Mesothelial cell of epicardium (in vitro differentiated cells): ENCODE measurements around the gene SDHAF1. TPM values are rescaled to one million over a fixed set of nuclear protein-coding genes. Genes with fewer than 3 reads are reported as not detected.

ENCODE experiments used
- DNase-seq, 2 experiments: peaks; one replicate each; pipeline ENCODE4 v3.0.0; 2021; ENCODE audit warnings: low spot score in 2 of 2; ENCODE audit not compliant: unreplicated experiment in 2 of 2
- H3K27ac Mint-ChIP-seq: 2 replicates; pipeline ENCODE4 v1.8.0; 2021; ENCODE audit warnings: mixed read lengths
- H3K27me3 Mint-ChIP-seq: 2 replicates; pipeline ENCODE4 v1.8.0; 2021; ENCODE audit warnings: low read depth, mixed read lengths
- H3K36me3 Mint-ChIP-seq: 2 replicates; pipeline ENCODE4 v1.8.0; 2021; ENCODE audit warnings: mixed read lengths
- H3K4me1 Mint-ChIP-seq: 2 replicates; pipeline ENCODE4 v1.8.0; 2021; ENCODE audit warnings: mixed read lengths
- H3K4me3 Mint-ChIP-seq: 2 replicates; pipeline ENCODE4 v1.8.0; 2021; ENCODE audit warnings: mild to moderate bottlenecking, moderate library complexity, mixed read lengths
- H3K9me3 Mint-ChIP-seq: 2 replicates; pipeline ENCODE4 v1.8.0; 2021; ENCODE audit warnings: mixed read lengths
- total RNA-seq: library from RNA; stranded (reverse); gene quantifications from 3 replicates; pipeline ENCODE4 v1.2.1, GENCODE V29; 2021
- TF ChIP-seq, protein P1 (sequence below): fragments of 200-600 bp; sonication (generic); IDR thresholded peaks from one replicate; pipeline ENCODE4 v1.5.0; 2021; ENCODE audit warnings: antibody characterized with exemption; ENCODE audit not compliant: unreplicated experiment

SDHAF1 gene
- total RNA-seq, 1 donor from 2014 or later = 12.4 TPM

DNA sequence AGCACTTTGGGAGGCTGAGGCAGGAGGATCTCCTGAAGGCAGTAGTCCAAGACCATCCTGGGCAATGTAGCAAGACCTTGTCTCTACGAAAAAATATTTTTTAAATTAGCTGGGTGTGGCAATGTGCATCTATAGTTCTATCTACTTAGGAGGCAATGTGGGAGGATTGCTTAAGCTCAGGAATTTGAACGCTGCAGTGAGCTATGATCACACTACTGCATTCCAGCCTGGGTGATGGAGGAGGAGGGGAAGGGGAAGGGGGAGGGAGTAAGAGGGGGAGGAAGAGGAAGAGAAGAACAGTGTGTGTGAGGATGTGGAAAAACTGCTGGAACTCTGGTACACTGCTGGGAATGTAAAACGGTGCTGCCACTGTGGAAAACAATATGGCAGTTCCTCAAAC is 46.8 kb downstream of the SDHAF1 start:
- H3K9me3 Mint-ChIP-seq = peaks cover 6% of the 10 kb centered on the region
- peaks cover 20% of the 10 kb centered on the region for H3K4me1 Mint-ChIP-seq
- no peak for DNase-seq
- no peak overlapping the region for H3K4me3 Mint-ChIP-seq
- peaks cover 15% of the 10 kb centered on the region for H3K36me3 Mint-ChIP-seq
- H3K27ac Mint-ChIP-seq = peak overlapping the region; percentile 90
- TF ChIP-seq, protein P1, sequence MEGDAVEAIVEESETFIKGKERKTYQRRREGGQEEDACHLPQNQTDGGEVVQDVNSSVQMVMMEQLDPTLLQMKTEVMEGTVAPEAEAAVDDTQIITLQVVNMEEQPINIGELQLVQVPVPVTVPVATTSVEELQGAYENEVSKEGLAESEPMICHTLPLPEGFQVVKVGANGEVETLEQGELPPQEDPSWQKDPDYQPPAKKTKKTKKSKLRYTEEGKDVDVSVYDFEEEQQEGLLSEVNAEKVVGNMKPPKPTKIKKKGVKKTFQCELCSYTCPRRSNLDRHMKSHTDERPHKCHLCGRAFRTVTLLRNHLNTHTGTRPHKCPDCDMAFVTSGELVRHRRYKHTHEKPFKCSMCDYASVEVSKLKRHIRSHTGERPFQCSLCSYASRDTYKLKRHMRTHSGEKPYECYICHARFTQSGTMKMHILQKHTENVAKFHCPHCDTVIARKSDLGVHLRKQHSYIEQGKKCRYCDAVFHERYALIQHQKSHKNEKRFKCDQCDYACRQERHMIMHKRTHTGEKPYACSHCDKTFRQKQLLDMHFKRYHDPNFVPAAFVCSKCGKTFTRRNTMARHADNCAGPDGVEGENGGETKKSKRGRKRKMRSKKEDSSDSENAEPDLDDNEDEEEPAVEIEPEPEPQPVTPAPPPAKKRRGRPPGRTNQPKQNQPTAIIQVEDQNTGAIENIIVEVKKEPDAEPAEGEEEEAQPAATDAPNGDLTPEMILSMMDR = no peak
- no peaks in the 10 kb centered on the region for H3K27me3 Mint-ChIP-seq

DNA sequence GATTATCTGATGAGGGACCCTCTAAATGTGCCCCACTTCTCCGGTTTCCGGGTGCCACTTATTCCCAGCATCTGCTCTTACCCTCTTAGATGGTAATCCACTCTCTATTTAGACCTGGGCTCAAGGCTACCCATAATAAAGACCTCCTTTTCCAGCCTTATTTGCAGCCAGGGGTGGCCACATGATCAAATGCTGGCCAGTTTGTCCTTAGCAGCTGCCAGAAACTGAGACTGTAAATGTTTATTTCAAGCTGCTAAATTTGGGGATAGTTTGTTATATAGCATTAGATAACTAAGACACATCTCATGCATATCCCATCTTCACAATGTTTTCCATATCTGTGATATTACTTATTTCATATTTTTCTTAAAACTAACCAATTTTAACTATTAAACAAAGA is 49.0 kb downstream of the SDHAF1 start:
- Mint-ChIP-seq H3K4me3 (no peak overlapping the region), H3K9me3 (peaks cover 6% of the 10 kb centered on the region), H3K36me3 (peaks cover 16% of the 10 kb centered on the region), H3K27ac (no peak overlapping the region), H3K4me1 (peaks cover 20% of the 10 kb centered on the region), H3K27me3 (no peaks in the 10 kb centered on the region)
- TF ChIP-seq, protein P1 = no peak
- no peak for DNase-seq

Other genes with a start within 250 kb of the SDHAF1 start
- 39.4 to 42.5 TPM (median 42.4 TPM) in 3 replicates for gene U2AF1L4, start 249.8 kb upstream of the SDHAF1 start, total RNA-seq
- gene PSENEN, start 249.5 kb upstream of the SDHAF1 start, total RNA-seq = 45.2 to 54.9 TPM (median 45.7 TPM) in 3 replicates
- 11.8 to 12.9 TPM (median 12.0 TPM) in 3 replicates for gene LIN37, start 246.6 kb upstream of the SDHAF1 start, total RNA-seq
- gene HSPB6, start 238.2 kb upstream of the SDHAF1 start, total RNA-seq = 18.8 to 21.7 TPM (median 20.3 TPM) in 3 replicates
- gene PROSER3, start 237.0 kb upstream of the SDHAF1 start, total RNA-seq = 45.1 to 50.5 TPM (median 46.6 TPM) in 3 replicates
- gene ARHGAP33, start 219.6 kb upstream of the SDHAF1 start, total RNA-seq = 74.0 to 79.9 TPM (median 75.4 TPM) in 3 replicates
- not detected in 3 replicates for gene PRODH2, start 182.3 kb upstream of the SDHAF1 start, total RNA-seq
- gene NPHS1, start 142.7 kb upstream of the SDHAF1 start, total RNA-seq = 0.23 to 0.72 TPM (median 0.51 TPM) in 3 replicates
- gene KIRREL2, start 138.3 kb upstream of the SDHAF1 start, total RNA-seq = 1.4 TPM in 3 replicates
- 137 to 151 TPM (median 146 TPM) in 3 replicates for gene APLP1, start 126.6 kb upstream of the SDHAF1 start, total RNA-seq
- gene NFKBID, start 94.6 kb upstream of the SDHAF1 start, total RNA-seq = 16.3 to 18.9 TPM (median 17.1 TPM) in 3 replicates
- 0.62 to 1.4 TPM (median 0.92 TPM) in 3 replicates for gene HCST, start 92.7 kb upstream of the SDHAF1 start, total RNA-seq
- gene TYROBP, start 86.9 kb upstream of the SDHAF1 start, total RNA-seq = not detected in 3 replicates
- 25.7 to 28.5 TPM (median 27.5 TPM) in 3 replicates for gene LRFN3, start 58.8 kb upstream of the SDHAF1 start, total RNA-seq
- gene SYNE4, start 13.6 kb downstream of the SDHAF1 start, total RNA-seq = 16.8 to 17.0 TPM (median 17.0 TPM) in 3 replicates
- gene ALKBH6, start 19.0 kb downstream of the SDHAF1 start, total RNA-seq = 26.3 to 28.9 TPM (median 28.7 TPM) in 3 replicates
- 58.5 to 59.0 TPM (median 59.0 TPM) in 3 replicates for gene CLIP3, start 37.7 kb downstream of the SDHAF1 start, total RNA-seq
- 8.9 to 9.7 TPM (median 9.2 TPM) in 3 replicates for gene THAP8, start 59.1 kb downstream of the SDHAF1 start, total RNA-seq
- gene WDR62, start 59.7 kb downstream of the SDHAF1 start, total RNA-seq = 5.1 to 7.1 TPM (median 5.9 TPM) in 3 replicates
- gene OVOL3, start 116.0 kb downstream of the SDHAF1 start, total RNA-seq = not detected in 3 replicates
- gene POLR2I, start 119.7 kb downstream of the SDHAF1 start, total RNA-seq = 51.8 to 60.9 TPM (median 59.5 TPM) in 3 replicates
- 112 to 116 TPM (median 115 TPM) in 3 replicates for gene TBCB, start 120.3 kb downstream of the SDHAF1 start, total RNA-seq
- gene CAPNS1, start 144.9 kb downstream of the SDHAF1 start, total RNA-seq = 425 to 453 TPM (median 451 TPM) in 3 replicates
- not detected in 3 replicates for gene COX7A1, start 157.3 kb downstream of the SDHAF1 start, total RNA-seq
- 7.1 to 9.1 TPM (median 8.9 TPM) in 3 replicates for gene ZNF565, start 219.5 kb downstream of the SDHAF1 start, total RNA-seq
- gene ZNF146, start 219.9 kb downstream of the SDHAF1 start, total RNA-seq = 126 to 132 TPM (median 131 TPM) in 3 replicates